GM21723 (cell line): ENCODE data around the gene KIAA0319L.

Experiments
- ATAC-seq: cut with Tn5 transposase; IDR thresholded peaks from one replicate; pipeline ENCODE4 v1.9.1; 2021; ENCODE audit warnings: mild to moderate bottlenecking, moderate library complexity; ENCODE audit not compliant: unreplicated experiment

Gene KIAA0319L

DNA sequence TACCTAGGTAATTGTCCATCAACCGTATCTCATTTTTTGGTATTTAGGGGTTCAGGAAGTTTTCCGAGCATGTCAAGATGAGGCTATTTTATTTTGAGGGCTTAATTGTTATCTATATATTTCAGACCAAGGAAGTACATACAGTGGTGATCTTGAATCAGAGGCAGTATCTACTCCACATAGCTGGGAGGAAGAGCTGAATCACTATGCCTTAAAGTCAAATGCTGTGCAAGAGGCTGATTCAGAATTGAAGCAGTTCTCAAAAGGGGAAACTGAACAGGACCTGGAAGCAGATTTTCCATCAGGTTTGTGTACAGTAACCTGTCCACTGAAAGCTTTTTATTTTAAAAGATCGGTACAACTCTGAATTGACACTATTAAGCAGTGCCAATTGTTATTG is 158.5 kb downstream of the KIAA0319L start:
- no peak for ATAC-seq

- ATAC-seq: no peak
These were observed 162.8 kb downstream of the KIAA0319L start for GRCh38 chr1:35394386-35394785.

- no peak for ATAC-seq
These were observed 166.4 kb downstream of the KIAA0319L start for GRCh38 chr1:35390600-35391494.

- ATAC-seq: no peak
These were observed 170.2 kb downstream of the KIAA0319L start for GRCh38 chr1:35386959-35387358.

- ATAC-seq: no peak
These were observed 170.9 kb downstream of the KIAA0319L start for GRCh38 chr1:35386290-35386689.
